Activated naive CD4-positive, alpha-beta T cell treated with anti-CD3 and anti-CD28 coated beads, Interleukin-2, amount 50 U/mL, for 24 hours (primary cell): Measurements from ENCODE around the gene TMEM219.

Experiments
- H3K27ac Mint-ChIP-seq: one replicate; pipeline ENCODE4 v1.8.0; 2021; ENCODE audit warnings: mild to moderate bottlenecking, mixed read lengths
- H3K27me3 Mint-ChIP-seq: one replicate; pipeline ENCODE4 v1.8.0; 2021; ENCODE audit warnings: mixed read lengths
- H3K36me3 Mint-ChIP-seq: one replicate; pipeline ENCODE4 v1.8.0; 2021; ENCODE audit warnings: mixed read lengths
- H3K4me1 Mint-ChIP-seq: one replicate; pipeline ENCODE4 v1.8.0; 2021; ENCODE audit warnings: mixed read lengths
- H3K4me3 Mint-ChIP-seq: one replicate; pipeline ENCODE4 v1.8.0; 2021; ENCODE audit warnings: mild to moderate bottlenecking, mixed read lengths
- H3K9me3 Mint-ChIP-seq: one replicate; pipeline ENCODE4 v1.8.0; 2021; ENCODE audit warnings: mixed read lengths

Gene TMEM219

GRCh38 chr16:29972992-29973383 is 11.1 kb downstream of the TMEM219 start:
- Mint-ChIP-seq H3K27me3 (no peaks in the 10 kb centered on the region), H3K27ac (peak overlapping the region; percentile 91), H3K4me1 (peaks cover 36% of the 10 kb centered on the region), H3K9me3 (no peaks in the 10 kb centered on the region), H3K4me3 (peak overlapping the region; percentile 90), H3K36me3 (peaks cover 5% of the 10 kb centered on the region)

- Mint-ChIP-seq H3K4me1 (peaks cover 36% of the 10 kb centered on the region), H3K27ac (peak within 1 kb of the TSS; percentile 95), H3K36me3 (peaks cover 3% of the 10 kb centered on the region), H3K27me3 (no peaks in the 10 kb centered on the region), H3K9me3 (no peaks in the 10 kb centered on the region), H3K4me3 (peak within 1 kb of the TSS; percentile 90)
Observed at GRCh38 chr16:29973384-29974246, 11.7 kb downstream of the TMEM219 start, which contains the start of gene TAOK2. TSS of gene TAOK2 (plus strand) at chr16:29973868. CDS start at chr16:29977773, 3,905 bp downstream.

GRCh38 chr16:29974291-29975133 is 12.6 kb downstream of the TMEM219 start:
- Mint-ChIP-seq H3K36me3 (peaks cover 2% of the 10 kb centered on the region), H3K27ac (peak overlapping the region; percentile 85), H3K4me1 (peaks cover 36% of the 10 kb centered on the region), H3K27me3 (no peaks in the 10 kb centered on the region), H3K9me3 (no peaks in the 10 kb centered on the region), H3K4me3 (peak overlapping the region; percentile 90)

- H3K4me3 Mint-ChIP-seq, result peak overlapping the region; percentile 90
- H3K4me1 Mint-ChIP-seq, result peaks cover 36% of the 10 kb centered on the region
- H3K9me3 Mint-ChIP-seq, result no peaks in the 10 kb centered on the region
- H3K27ac Mint-ChIP-seq, result peak overlapping the region; percentile 85
- H3K36me3 Mint-ChIP-seq, result peaks cover 2% of the 10 kb centered on the region
- H3K27me3 Mint-ChIP-seq, result no peaks in the 10 kb centered on the region
Observed at GRCh38 chr16:29975134-29975538, 13.3 kb downstream of the TMEM219 start.

- Mint-ChIP-seq H3K27ac (peak overlapping the region; percentile 6), H3K9me3 (no peaks in the 10 kb centered on the region), H3K4me1 (peaks cover 36% of the 10 kb centered on the region), H3K27me3 (no peaks in the 10 kb centered on the region), H3K4me3 (peak overlapping the region; percentile 90), H3K36me3 (peaks cover 5% of the 10 kb centered on the region)
Observed at GRCh38 chr16:29975811-29976511, 14.1 kb downstream of the TMEM219 start.

GRCh38 chr16:29977063-29977825 is 15.4 kb downstream of the TMEM219 start:
- peaks cover 36% of the 10 kb centered on the region for H3K4me1 Mint-ChIP-seq
- H3K4me3 Mint-ChIP-seq, result no peak overlapping the region
- H3K27me3 Mint-ChIP-seq, result no peaks in the 10 kb centered on the region
- H3K36me3 Mint-ChIP-seq, result peaks cover 6% of the 10 kb centered on the region
- no peaks in the 10 kb centered on the region for H3K9me3 Mint-ChIP-seq
- peak overlapping the region; percentile 68 for H3K27ac Mint-ChIP-seq

- Mint-ChIP-seq H3K36me3 (peaks cover 8% of the 10 kb centered on the region), H3K27ac (no peak overlapping the region), H3K27me3 (no peaks in the 10 kb centered on the region), H3K4me1 (peaks cover 32% of the 10 kb centered on the region), H3K4me3 (no peak overlapping the region), H3K9me3 (no peaks in the 10 kb centered on the region)
Observed at GRCh38 chr16:29978081-29978480, 16.2 kb downstream of the TMEM219 start.

GRCh38 chr16:29978564-29979270 is 16.8 kb downstream of the TMEM219 start:
- Mint-ChIP-seq H3K27ac (no peak overlapping the region), H3K36me3 (peaks cover 8% of the 10 kb centered on the region), H3K4me3 (no peak overlapping the region), H3K27me3 (no peaks in the 10 kb centered on the region), H3K9me3 (no peaks in the 10 kb centered on the region), H3K4me1 (peaks cover 27% of the 10 kb centered on the region)

- Mint-ChIP-seq H3K27ac (no peak overlapping the region), H3K4me3 (no peak overlapping the region), H3K36me3 (peaks cover 10% of the 10 kb centered on the region), H3K27me3 (no peaks in the 10 kb centered on the region), H3K4me1 (no peaks in the 10 kb centered on the region), H3K9me3 (no peaks in the 10 kb centered on the region)
Observed at GRCh38 chr16:29982560-29983419, 20.9 kb downstream of the TMEM219 start.

GRCh38 chr16:29983420-29984136 is 21.7 kb downstream of the TMEM219 start:
- peak overlapping the region; percentile 24 for H3K27ac Mint-ChIP-seq
- no peaks in the 10 kb centered on the region for H3K4me1 Mint-ChIP-seq
- H3K36me3 Mint-ChIP-seq, result peaks cover 14% of the 10 kb centered on the region
- H3K4me3 Mint-ChIP-seq, result no peak overlapping the region
- H3K9me3 Mint-ChIP-seq, result no peaks in the 10 kb centered on the region
- no peaks in the 10 kb centered on the region for H3K27me3 Mint-ChIP-seq

GRCh38 chr16:29984137-29984763 is 22.4 kb downstream of the TMEM219 start:
- Mint-ChIP-seq H3K4me3 (no peak overlapping the region), H3K27me3 (no peaks in the 10 kb centered on the region), H3K4me1 (no peaks in the 10 kb centered on the region), H3K9me3 (no peaks in the 10 kb centered on the region), H3K27ac (no peak overlapping the region), H3K36me3 (peaks cover 13% of the 10 kb centered on the region)

GRCh38 chr16:29984764-29985147 is 22.9 kb downstream of the TMEM219 start:
- Mint-ChIP-seq H3K9me3 (no peaks in the 10 kb centered on the region), H3K36me3 (peaks cover 13% of the 10 kb centered on the region), H3K27me3 (no peaks in the 10 kb centered on the region), H3K4me3 (no peak overlapping the region), H3K27ac (no peak overlapping the region), H3K4me1 (no peaks in the 10 kb centered on the region)
